Mesendoderm (in vitro differentiated cells): Measurements from ENCODE around the gene HECA.

ENCODE experiments used
- DNase-seq: peaks from one replicate; pipeline ENCODE4 v3.0.0; 2013
- H2AK5ac ChIP-seq: 2 replicates; pipeline ENCODE4 v1.6.1; 2013; ENCODE audit warnings: low read length, inconsistent platforms
- H2BK120ac ChIP-seq: 2 replicates; pipeline ENCODE4 v1.6.1; 2013; ENCODE audit warnings: low read depth, mild to moderate bottlenecking, low read length, moderate library complexity, mixed read lengths
- H2BK15ac ChIP-seq: replicated peaks from 2 replicates; pipeline ENCODE4 v1.6.1; 2013; ENCODE audit warnings: low read depth, mild to moderate bottlenecking, moderate library complexity
- H2BK5ac ChIP-seq: 2 replicates; pipeline ENCODE4 v1.6.1; 2013; ENCODE audit warnings: low read length, inconsistent platforms
- H3K18ac ChIP-seq: 2 replicates; pipeline ENCODE4 v1.6.1; 2013; ENCODE audit warnings: mild to moderate bottlenecking, low read length, mixed read lengths
- H3K23ac ChIP-seq: one replicate; pipeline ENCODE4 v1.6.1; 2013; ENCODE audit warnings: low read length
- H3K27ac ChIP-seq: 2 replicates; pipeline ENCODE4 v1.5.1; 2013; ENCODE audit warnings: low read depth, mild to moderate bottlenecking, inconsistent platforms, low read length, moderate library complexity
- H3K27me3 ChIP-seq: 2 replicates; pipeline ENCODE4 v1.6.1; 2013; ENCODE audit warnings: low read length, control low read depth, mild to moderate bottlenecking, inconsistent platforms; ENCODE audit not compliant: insufficient read depth, poor library complexity
- H3K36me3 ChIP-seq: 2 replicates; pipeline ENCODE4 v1.6.1; 2013; ENCODE audit warnings: low read length, inconsistent platforms; ENCODE audit not compliant: control insufficient read depth, insufficient read depth
- H3K4ac ChIP-seq: one replicate; pipeline ENCODE4 v1.6.1; 2013; ENCODE audit warnings: low read depth, mild to moderate bottlenecking, low read length, moderate library complexity
- H3K4me1 ChIP-seq: 2 replicates; pipeline ENCODE4 v1.6.1; 2013; ENCODE audit warnings: low read depth, low read length, inconsistent platforms; ENCODE audit not compliant: control insufficient read depth
- H3K4me2 ChIP-seq: 2 replicates; pipeline ENCODE4 v1.6.1; 2013; ENCODE audit warnings: low read length
- H3K4me3 ChIP-seq: 2 replicates; pipeline ENCODE4 v1.5.1; 2013; ENCODE audit warnings: mild to moderate bottlenecking, low read length
- H3K56ac ChIP-seq: one replicate; pipeline ENCODE4 v1.6.1; 2013; ENCODE audit warnings: low read length
- H3K79me1 ChIP-seq: 2 replicates; pipeline ENCODE4 v1.6.1; 2013; ENCODE audit warnings: low read length, inconsistent platforms
- H3K79me2 ChIP-seq: 2 replicates; pipeline ENCODE4 v1.6.1; 2013; ENCODE audit warnings: mild to moderate bottlenecking, low read length; ENCODE audit not compliant: control insufficient read depth, insufficient read depth
- H3K9ac ChIP-seq: 2 replicates; pipeline ENCODE4 v1.6.1; 2013; ENCODE audit warnings: low read length, inconsistent platforms
- H4K5ac ChIP-seq: one replicate; pipeline ENCODE4 v1.6.1; 2013; ENCODE audit warnings: low read length
- H4K8ac ChIP-seq: one replicate; pipeline ENCODE4 v1.6.1; 2013; ENCODE audit warnings: low read depth, mild to moderate bottlenecking, control low read depth, low read length, moderate library complexity
- WGBS: extraction: QIAGEN DNeasy Blood & Tissue Kit; methylation state at CpG from one replicate; pipeline ENCODE4 v1.1.7; 2013; ENCODE audit warnings: low lambda C conversion rate, missing lambda C conversion rate; ENCODE audit not compliant: insufficient coverage; ENCODE audit errors: extremely low coverage; 5-methylcytosine and 5-hydroxymethylcytosine counted together

The HECA gene

DNA sequence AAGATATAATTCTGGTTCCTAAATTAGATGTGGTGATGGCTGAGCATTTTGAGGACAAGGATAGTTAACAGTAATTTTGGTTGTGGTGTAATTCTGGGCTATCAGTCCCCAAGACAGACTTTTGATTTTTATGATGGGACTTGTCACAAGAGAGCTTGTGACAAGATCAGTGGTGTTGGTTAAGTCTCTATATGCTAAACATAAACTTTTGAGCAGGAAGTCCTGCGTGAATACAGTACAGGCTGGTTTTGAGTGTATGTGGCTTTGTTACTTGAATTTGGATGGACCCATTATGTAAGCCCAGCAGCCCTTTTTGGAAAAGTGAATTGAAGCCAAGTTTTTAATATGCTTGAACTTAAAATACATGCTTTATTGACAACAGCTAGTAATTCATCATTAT lies 38.9 kb downstream of the HECA start:
- no peak overlapping the region for H2BK120ac ChIP-seq
- H4K5ac ChIP-seq, result no peak overlapping the region
- no peak overlapping the region for H2BK5ac ChIP-seq
- no peak overlapping the region for H3K56ac ChIP-seq
- no peaks in the 10 kb centered on the region for H3K79me1 ChIP-seq
- no CpG with 5 or more reads among the region's 1 CpG for WGBS
- H4K8ac ChIP-seq, result no peak overlapping the region
- no peak overlapping the region for H3K18ac ChIP-seq
- no peak overlapping the region for H3K4ac ChIP-seq
- H3K9ac ChIP-seq, result no peak overlapping the region
- H3K4me3 ChIP-seq, result no peak overlapping the region
- no peak overlapping the region for H3K23ac ChIP-seq
- H2AK5ac ChIP-seq, result no peak overlapping the region
- H3K27me3 ChIP-seq, result no peaks in the 10 kb centered on the region
- no peak for DNase-seq
- no peaks in the 10 kb centered on the region for H3K36me3 ChIP-seq
- H2BK15ac ChIP-seq, result no peak overlapping the region
- H3K4me1 ChIP-seq, result no peaks in the 10 kb centered on the region
- H3K4me2 ChIP-seq, result no peak overlapping the region
- H3K27ac ChIP-seq, result no peak overlapping the region
- H3K79me2 ChIP-seq, result no peaks in the 10 kb centered on the region

DNA sequence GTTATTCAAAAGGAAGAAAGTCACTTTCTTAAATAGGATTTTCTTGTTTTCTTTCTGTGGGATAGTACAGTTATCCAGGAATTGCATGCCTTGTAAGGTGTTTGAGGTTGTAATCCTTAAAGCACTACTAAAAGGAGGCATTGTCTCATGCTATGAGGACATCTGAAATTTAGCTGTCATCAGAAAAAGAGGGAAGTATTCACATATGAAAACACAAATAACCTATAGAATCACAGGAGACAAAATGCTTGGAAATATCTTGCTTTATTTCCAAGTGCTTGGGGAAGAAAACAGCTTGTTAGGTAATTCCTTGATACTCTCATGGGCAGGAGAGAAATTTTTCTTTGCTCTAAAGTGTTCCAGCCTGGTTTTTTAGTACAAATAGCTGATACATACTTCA lies 40.1 kb downstream of the HECA start:
- H3K56ac ChIP-seq, result no peak overlapping the region
- H3K36me3 ChIP-seq, result no peaks in the 10 kb centered on the region
- no peaks in the 10 kb centered on the region for H3K79me1 ChIP-seq
- H3K4ac ChIP-seq, result no peak overlapping the region
- no peak overlapping the region for H2BK5ac ChIP-seq
- no peak overlapping the region for H3K4me3 ChIP-seq
- H3K27me3 ChIP-seq, result no peaks in the 10 kb centered on the region
- H3K9ac ChIP-seq, result no peak overlapping the region
- no peak overlapping the region for H3K4me2 ChIP-seq
- no peak overlapping the region for H4K5ac ChIP-seq
- no peak overlapping the region for H2BK15ac ChIP-seq
- DNase-seq, result no peak
- H3K4me1 ChIP-seq, result no peaks in the 10 kb centered on the region
- H3K27ac ChIP-seq, result no peak overlapping the region
- H4K8ac ChIP-seq, result no peak overlapping the region
- no peaks in the 10 kb centered on the region for H3K79me2 ChIP-seq
- H2BK120ac ChIP-seq, result no peak overlapping the region
- no peak overlapping the region for H2AK5ac ChIP-seq
- H3K23ac ChIP-seq, result no peak overlapping the region
- no peak overlapping the region for H3K18ac ChIP-seq

DNA sequence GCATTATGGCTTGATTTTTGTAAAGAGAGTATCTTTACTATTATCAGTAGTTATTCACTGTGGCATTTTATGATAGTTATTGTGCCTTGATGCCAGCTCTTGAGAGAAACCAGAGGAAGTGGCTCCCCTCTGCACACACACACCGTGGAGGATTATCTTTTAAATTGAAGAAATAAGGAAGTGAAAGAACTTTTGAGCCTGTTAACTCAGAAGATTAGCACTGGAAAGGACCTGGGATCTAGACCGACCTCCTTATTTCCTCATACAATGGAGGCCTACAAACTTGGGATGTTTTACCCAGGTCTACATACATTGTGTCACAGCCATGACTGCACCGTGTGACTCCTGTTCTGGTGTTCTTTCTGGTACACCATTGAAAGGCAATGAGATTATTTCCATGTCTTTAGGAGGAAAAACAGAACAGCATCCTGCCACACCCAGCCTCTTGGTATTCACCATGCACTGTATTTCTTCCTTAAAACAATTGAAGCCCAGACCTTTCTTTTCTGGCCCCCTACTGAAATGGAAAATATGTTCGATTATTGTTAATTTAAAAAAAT lies 40.6 kb downstream of the HECA start:
- Histone ChIP-seq H3K4ac (no peak overlapping the region), H3K4me2 (no peak overlapping the region), H3K79me2 (no peaks in the 10 kb centered on the region), H2AK5ac (no peak overlapping the region), H3K36me3 (no peaks in the 10 kb centered on the region), H3K27me3 (no peaks in the 10 kb centered on the region), H2BK15ac (no peak overlapping the region), H3K23ac (no peak overlapping the region), H3K56ac (no peak overlapping the region), H2BK120ac (no peak overlapping the region), H4K5ac (no peak overlapping the region), H3K27ac (no peak overlapping the region), H4K8ac (no peak overlapping the region), H3K4me1 (no peaks in the 10 kb centered on the region), H3K79me1 (no peaks in the 10 kb centered on the region), H3K9ac (no peak overlapping the region), H3K4me3 (no peak overlapping the region), H2BK5ac (no peak overlapping the region), H3K18ac (no peak overlapping the region)
- no CpG with 5 or more reads among the region's 4 CpGs for WGBS
- no peak for DNase-seq

DNA sequence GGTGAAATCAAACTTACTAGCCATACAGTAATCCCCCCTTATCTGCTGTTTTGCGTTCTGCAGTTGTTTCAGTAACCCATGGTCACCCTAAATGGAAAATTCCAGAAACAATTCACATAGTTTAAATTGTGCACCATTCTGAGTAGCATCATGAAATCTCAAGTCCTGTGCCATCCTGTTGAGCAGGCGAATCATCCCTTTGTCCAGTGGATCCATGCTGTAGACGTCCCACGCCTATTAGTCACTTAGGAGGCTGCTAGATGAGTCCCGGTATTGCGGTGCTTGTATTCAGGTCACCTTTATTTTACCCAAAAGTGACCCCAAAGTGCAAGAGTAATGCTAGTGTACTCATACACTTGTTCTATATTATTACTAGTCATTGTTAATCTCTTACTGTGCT lies 46.4 kb downstream of the HECA start:
- H3K79me2 ChIP-seq, result no peaks in the 10 kb centered on the region
- no peak overlapping the region for H3K56ac ChIP-seq
- no peak overlapping the region for H3K23ac ChIP-seq
- no peak for DNase-seq
- no peak overlapping the region for H3K9ac ChIP-seq
- H2AK5ac ChIP-seq, result no peak overlapping the region
- H4K8ac ChIP-seq, result no peak overlapping the region
- no peak overlapping the region for H2BK15ac ChIP-seq
- WGBS, result no CpG with 5 or more reads among the region's 6 CpGs
- H2BK120ac ChIP-seq, result no peak overlapping the region
- H3K79me1 ChIP-seq, result no peaks in the 10 kb centered on the region
- no peak overlapping the region for H3K18ac ChIP-seq
- H3K4me3 ChIP-seq, result no peak overlapping the region
- no peaks in the 10 kb centered on the region for H3K36me3 ChIP-seq
- no peak overlapping the region for H4K5ac ChIP-seq
- H3K4ac ChIP-seq, result no peak overlapping the region
- H3K4me1 ChIP-seq, result no peaks in the 10 kb centered on the region
- H3K27ac ChIP-seq, result no peak overlapping the region
- no peaks in the 10 kb centered on the region for H3K27me3 ChIP-seq
- H3K4me2 ChIP-seq, result no peak overlapping the region
- H2BK5ac ChIP-seq, result no peak overlapping the region

DNA sequence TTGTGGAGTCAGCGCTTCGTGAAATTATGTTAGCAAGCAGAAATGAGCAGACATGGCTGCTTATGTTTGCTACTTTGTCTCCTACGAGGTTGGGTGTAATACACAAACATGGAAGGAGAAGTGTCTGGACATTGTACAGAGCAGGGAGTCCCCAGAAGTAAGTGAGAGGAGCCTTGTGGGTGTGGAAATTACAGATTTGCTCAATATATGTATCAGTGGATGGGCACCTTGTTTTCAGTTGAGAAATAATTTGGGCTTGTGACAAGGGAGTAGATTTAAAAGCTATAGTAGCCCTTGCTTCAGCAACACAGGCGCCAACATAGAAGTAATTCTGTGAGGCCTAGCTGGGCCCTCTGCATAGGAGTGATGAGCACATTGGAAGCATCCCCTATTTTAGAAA lies 49.2 kb downstream of the HECA start:
- H3K27ac ChIP-seq, result no peak overlapping the region
- no peak overlapping the region for H3K18ac ChIP-seq
- peaks cover 2% of the 10 kb centered on the region for H3K4me1 ChIP-seq
- H3K56ac ChIP-seq, result no peak overlapping the region
- H4K8ac ChIP-seq, result no peak overlapping the region
- no peak overlapping the region for H2BK5ac ChIP-seq
- no peak overlapping the region for H3K9ac ChIP-seq
- no peak overlapping the region for H2AK5ac ChIP-seq
- H3K4me2 ChIP-seq, result no peak overlapping the region
- no peaks in the 10 kb centered on the region for H3K79me1 ChIP-seq
- no peak overlapping the region for H2BK120ac ChIP-seq
- DNase-seq, result no peak
- no peak overlapping the region for H3K4ac ChIP-seq
- no peak overlapping the region for H3K4me3 ChIP-seq
- H2BK15ac ChIP-seq, result no peak overlapping the region
- no peaks in the 10 kb centered on the region for H3K36me3 ChIP-seq
- H3K23ac ChIP-seq, result no peak overlapping the region
- H3K27me3 ChIP-seq, result no peaks in the 10 kb centered on the region
- H4K5ac ChIP-seq, result no peak overlapping the region
- no CpG with 5 or more reads among the region's 4 CpGs for WGBS
- no peaks in the 10 kb centered on the region for H3K79me2 ChIP-seq

DNA sequence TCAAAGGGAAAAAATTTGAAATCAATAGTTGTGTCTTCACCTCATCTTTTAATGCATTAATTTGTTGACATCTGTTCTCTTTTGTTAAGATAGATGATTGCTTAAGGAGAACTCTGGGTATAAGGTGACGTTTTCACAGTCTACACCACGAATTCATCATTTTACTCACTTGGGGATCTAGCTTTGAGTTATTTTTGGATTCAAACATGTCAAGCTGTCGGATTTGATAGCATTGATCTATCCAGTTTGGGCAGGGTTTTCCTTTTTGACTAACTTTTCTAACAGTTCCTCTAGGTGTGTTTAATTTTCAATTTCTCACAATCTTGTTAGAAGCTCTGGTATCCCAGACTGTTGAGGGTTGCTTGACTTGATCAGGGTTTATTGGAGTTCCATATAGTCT lies 49.6 kb downstream of the HECA start:
- Histone ChIP-seq H2BK15ac (no peak overlapping the region), H3K23ac (no peak overlapping the region), H3K56ac (no peak overlapping the region), H3K27me3 (no peaks in the 10 kb centered on the region), H3K9ac (no peak overlapping the region), H3K79me2 (no peaks in the 10 kb centered on the region), H3K18ac (no peak overlapping the region), H2AK5ac (no peak overlapping the region), H3K79me1 (no peaks in the 10 kb centered on the region), H4K5ac (no peak overlapping the region), H2BK120ac (no peak overlapping the region), H4K8ac (no peak overlapping the region), H3K4me1 (peaks cover 2% of the 10 kb centered on the region), H3K4me2 (no peak overlapping the region), H3K4ac (no peak overlapping the region), H3K4me3 (no peak overlapping the region), H3K36me3 (no peaks in the 10 kb centered on the region), H2BK5ac (no peak overlapping the region), H3K27ac (no peak overlapping the region)
- DNase-seq, result no peak
- no CpG with 5 or more reads among the region's 3 CpGs for WGBS
